Cardiac fibroblast (primary cell): Measurements from ENCODE around the gene ATP6V0B.

Experiments used
- DNase-seq, 2 donors: peaks; one replicate each; pipeline versions ENCODE4 v3.0.0 to v3.0.0-alpha.2; 2010; ENCODE audit warnings: low read depth in 2 of 2
- H3K4me3 ChIP-seq, 2 donors: replicated peaks in 1 of 2; 1 replicate in 1 of 2; 2 replicates in 1 of 2; pipeline ENCODE4 v1.5.1; 2011; ENCODE audit warnings: low read depth in 2 of 2, low read length in 2 of 2, mild to moderate bottlenecking in 2 of 2, moderate library complexity in 1 of 2
- TF ChIP-seq, protein P1 (sequence below): IDR thresholded peaks from one replicate; pipeline ENCODE4 v1.5.1; 2011; ENCODE audit warnings: low read depth, mild to moderate bottlenecking, low read length, inconsistent platforms

The ATP6V0B gene

DNA sequence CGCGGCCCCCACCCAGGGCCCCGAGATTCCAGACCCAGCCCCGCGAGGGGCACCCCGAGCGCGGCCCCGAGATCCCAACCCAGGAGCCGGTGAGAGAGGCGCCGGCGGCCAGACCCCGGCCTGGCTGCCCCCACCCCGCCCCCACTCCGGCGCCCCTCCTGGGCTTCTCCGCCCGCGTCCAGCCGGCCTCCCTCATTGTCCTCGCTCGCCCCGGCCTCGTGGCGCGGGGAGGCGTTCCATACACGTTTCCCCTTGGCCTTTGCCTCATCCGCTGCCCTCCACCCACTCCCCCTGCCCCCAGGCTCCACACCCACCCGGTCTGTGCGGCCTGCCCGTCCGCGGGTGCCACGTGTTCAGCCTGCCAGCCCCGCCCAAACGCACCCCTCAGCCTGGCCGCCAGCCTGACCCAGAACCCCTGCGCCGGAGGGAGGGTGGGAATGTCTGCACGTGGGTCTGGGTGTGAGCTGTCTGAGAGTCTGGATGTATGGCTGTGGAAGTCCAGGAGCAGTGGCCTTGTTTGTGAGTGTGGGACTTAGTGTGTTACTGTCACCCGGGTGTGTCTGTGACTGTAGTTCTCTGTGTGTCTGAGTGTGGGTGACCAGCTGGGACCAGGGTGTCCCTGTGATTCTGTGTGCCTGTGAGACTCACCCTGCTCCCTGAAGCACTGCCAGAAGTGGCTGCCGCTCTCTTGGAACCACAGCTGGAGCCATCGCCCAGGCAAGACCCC, 4.9 kb downstream of the ATP6V0B start:
- H3K4me3 ChIP-seq, result peak overlapping the region; percentile 57 to 69
- TF ChIP-seq, protein P1, sequence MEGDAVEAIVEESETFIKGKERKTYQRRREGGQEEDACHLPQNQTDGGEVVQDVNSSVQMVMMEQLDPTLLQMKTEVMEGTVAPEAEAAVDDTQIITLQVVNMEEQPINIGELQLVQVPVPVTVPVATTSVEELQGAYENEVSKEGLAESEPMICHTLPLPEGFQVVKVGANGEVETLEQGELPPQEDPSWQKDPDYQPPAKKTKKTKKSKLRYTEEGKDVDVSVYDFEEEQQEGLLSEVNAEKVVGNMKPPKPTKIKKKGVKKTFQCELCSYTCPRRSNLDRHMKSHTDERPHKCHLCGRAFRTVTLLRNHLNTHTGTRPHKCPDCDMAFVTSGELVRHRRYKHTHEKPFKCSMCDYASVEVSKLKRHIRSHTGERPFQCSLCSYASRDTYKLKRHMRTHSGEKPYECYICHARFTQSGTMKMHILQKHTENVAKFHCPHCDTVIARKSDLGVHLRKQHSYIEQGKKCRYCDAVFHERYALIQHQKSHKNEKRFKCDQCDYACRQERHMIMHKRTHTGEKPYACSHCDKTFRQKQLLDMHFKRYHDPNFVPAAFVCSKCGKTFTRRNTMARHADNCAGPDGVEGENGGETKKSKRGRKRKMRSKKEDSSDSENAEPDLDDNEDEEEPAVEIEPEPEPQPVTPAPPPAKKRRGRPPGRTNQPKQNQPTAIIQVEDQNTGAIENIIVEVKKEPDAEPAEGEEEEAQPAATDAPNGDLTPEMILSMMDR, result no peak
- peak; percentile 56 to 57 for DNase-seq

DNA sequence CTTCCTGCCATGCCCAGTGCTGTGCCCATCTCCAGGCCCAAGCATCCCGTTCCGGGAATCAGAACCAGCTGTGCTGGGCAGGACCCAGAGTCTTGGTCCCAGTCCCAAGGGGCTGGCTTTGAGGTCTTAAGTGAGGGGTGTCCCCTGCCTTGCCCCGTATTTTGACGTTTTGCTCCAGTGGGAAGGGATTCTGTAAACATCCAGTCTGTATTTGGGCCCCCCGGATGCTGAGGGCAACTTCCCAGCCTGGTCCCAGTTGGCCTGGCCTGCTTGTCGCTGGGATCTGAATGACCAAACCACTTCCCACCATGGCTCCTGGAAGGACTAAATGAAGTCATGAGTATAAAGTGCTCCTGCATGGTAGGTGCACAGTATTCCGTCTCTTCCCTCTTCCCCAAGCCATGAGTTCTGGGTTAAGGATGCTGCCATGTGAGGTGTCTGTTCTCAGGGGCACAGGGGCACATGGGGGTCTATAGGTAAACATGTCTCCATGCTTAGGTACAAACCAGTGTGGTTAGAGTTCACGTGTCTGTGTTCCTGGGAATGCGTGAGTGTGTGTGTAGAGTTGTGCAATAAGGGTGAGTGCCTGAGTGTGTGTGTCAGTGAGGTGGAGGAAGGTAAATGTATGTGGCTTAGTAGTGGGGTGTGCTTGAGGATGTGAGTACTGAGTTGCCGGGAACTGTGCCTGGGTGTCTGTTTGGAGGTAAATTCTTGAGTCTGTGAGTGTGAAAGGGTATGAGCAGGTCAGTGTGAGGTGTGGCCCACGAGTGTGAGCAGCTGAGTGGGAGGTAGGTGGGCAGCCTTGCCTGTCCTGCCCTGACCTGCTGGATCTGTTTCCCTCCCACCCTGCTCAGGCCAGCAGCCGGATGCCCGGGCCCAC, 5.7 kb downstream of the ATP6V0B start:
- peak overlapping the region; percentile 57 to 69 for H3K4me3 ChIP-seq
- DNase-seq, result peak; percentile 21 to 63
- TF ChIP-seq, protein P1, result no peak

DNA sequence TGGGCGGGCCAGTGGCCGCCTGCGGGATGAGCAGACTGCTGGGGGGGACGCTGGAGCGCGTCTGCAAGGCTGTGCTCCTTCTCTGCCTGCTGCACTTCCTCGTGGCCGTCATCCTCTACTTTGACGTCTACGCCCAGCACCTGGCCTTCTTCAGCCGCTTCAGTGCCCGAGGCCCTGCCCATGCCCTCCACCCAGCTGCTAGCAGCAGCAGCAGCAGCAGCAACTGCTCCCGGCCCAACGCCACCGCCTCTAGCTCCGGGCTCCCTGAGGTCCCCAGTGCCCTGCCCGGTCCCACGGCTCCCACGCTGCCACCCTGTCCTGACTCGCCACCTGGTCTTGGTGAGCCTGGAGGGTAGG, 6.4 kb downstream of the ATP6V0B start:
- no peak for DNase-seq
- TF ChIP-seq, protein P1, result no peak
- H3K4me3 ChIP-seq, result no peak overlapping the region

DNA sequence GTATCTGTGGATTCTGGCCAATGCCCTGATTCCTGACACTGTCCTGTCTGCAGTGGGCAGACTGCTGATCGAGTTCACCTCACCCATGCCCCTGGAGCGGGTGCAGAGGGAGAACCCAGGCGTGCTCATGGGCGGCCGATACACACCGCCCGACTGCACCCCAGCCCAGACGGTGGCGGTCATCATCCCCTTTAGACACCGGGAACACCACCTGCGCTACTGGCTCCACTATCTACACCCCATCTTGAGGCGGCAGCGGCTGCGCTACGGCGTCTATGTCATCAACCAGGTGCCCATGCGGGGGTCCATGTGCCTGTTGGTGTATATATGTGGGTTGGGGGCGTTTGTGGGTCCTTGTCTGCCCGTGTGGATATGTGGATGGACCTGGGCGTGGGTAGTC, 6.9 kb downstream of the ATP6V0B start:
- no peak for DNase-seq
- no peak overlapping the region for H3K4me3 ChIP-seq
- TF ChIP-seq, protein P1, result no peak

DNA sequence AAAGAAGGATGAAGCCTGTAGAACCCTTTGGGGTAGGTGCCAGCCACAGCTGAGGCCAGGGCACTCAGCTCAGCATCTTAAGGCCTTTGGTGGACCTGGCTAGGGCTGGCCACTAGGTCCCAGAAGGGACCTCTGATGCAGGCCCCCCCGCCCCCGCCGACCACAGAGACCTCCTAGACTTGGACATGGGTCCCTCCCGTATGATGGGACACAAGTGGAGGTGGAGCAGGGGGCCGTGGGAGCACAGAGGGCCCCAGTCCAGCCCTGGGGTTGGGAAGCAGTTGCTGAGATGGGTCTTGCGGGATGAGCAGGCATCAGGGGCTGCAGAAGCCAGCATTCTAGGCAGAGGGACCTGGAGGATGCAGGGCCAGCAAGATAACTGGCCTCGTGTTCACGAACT, 7.5 kb downstream of the ATP6V0B start:
- no peak for DNase-seq
- no peak overlapping the region for H3K4me3 ChIP-seq
- TF ChIP-seq, protein P1, result no peak

DNA sequence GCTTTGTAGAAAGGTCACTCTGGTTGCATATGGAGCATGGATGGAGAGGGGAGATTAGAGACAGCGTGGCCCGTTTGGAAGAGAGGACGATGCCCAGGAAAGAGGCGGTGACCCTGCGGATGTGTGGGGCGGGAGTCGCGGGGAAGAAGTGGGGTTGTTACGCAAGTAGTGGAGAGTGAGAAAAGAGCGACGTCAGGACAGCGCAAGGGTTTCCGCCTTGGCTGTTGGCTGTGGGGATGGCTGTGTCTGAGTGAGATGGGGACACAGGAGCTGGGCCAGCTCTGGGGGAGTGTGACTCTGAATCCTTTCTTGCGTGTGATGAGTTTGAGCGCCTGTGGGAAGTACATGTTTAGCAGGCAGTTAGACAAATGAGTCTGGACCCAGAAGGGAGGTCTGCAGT, 8.0 kb downstream of the ATP6V0B start:
- TF ChIP-seq, protein P1, result no peak
- no peak for DNase-seq
- no peak overlapping the region for H3K4me3 ChIP-seq
